PC-9 (cell line): ENCODE results near the gene CHST15. TPM values are rescaled to one million over a fixed set of nuclear protein-coding genes. Genes with fewer than 3 reads are reported as not detected.

Source experiments
- BruUV-seq: library from RNA; stranded (reverse); fragments of 400-500 nt; replicated peaks from 2 replicates; lab custom pipeline; 2021; lab: Mats Ljungman, UMichigan
- CTCF ChIA-PET: fragments of 300-600 bp; sonication (Branson Sonifier 250); formaldehyde crosslinking; loops from one replicate; lab custom pipeline; 2022; ENCODE audit warnings: antibody characterized with exemption; lab: Charles Lee
- POLR2A ChIA-PET: fragments of 300-600 bp; sonication (Branson Sonifier 250); formaldehyde crosslinking; loops from one replicate; lab custom pipeline; 2022; ENCODE audit warnings: antibody characterized with exemption; ENCODE audit not compliant: unreplicated experiment; lab: Charles Lee
- DNase-seq, 2 experiments: peaks; one replicate each; pipeline versions ENCODE4 v3.0.0 to v3.0.0-alpha.2; 2015 to 2022; ENCODE audit warnings: mixed read lengths in 1 of 2
- H2AFZ ChIP-seq: fragments of 200-600 bp; sonication (generic); 2 replicates; pipeline ENCODE4 v1.8.1; 2017; ENCODE audit warnings: antibody characterized with exemption
- H3F3A ChIP-seq: fragments of 200-600 bp; sonication (generic); 2 replicates; pipeline ENCODE4 v1.8.1; 2017; ENCODE audit warnings: antibody characterized with exemption, mild to moderate bottlenecking, low read depth; ENCODE audit not compliant: insufficient read depth
- H3K27ac ChIP-seq: fragments of 200-600 bp; sonication (generic); 2 replicates; pipeline ENCODE4 v1.6.1; 2016; ENCODE audit warnings: mixed run types
- H3K27me3 ChIP-seq: fragments of 200-600 bp; sonication (generic); 2 replicates; pipeline ENCODE4 v1.6.1; 2016; ENCODE audit warnings: low read depth, mixed run types; ENCODE audit not compliant: insufficient read depth
- H3K36me3 ChIP-seq: fragments of 200-600 bp; sonication (generic); 2 replicates; pipeline ENCODE4 v1.6.1; 2016; ENCODE audit warnings: low read depth, mixed run types
- H3K4me1 ChIP-seq: fragments of 200-600 bp; sonication (generic); replicated peaks from 2 replicates; pipeline ENCODE4 v1.6.1; 2016; ENCODE audit warnings: mixed run types; ENCODE audit not compliant: insufficient read depth
- H3K4me2 ChIP-seq: fragments of 200-600 bp; sonication (generic); 2 replicates; pipeline ENCODE4 v1.6.1; 2017; ENCODE audit warnings: mixed run types
- H3K4me3 ChIP-seq: fragments of 200-600 bp; sonication (generic); 2 replicates; pipeline ENCODE4 v1.6.1; 2016; ENCODE audit warnings: mixed run types
- H3K79me2 ChIP-seq: fragments of 200-600 bp; sonication (generic); 2 replicates; pipeline ENCODE4 v1.6.1; 2017; ENCODE audit warnings: low read depth, mixed run types
- H3K9me2 ChIP-seq: fragments of 200-600 bp; sonication (generic); 2 replicates; pipeline ENCODE4 v1.8.1; 2017; ENCODE audit warnings: mild to moderate bottlenecking; ENCODE audit not compliant: insufficient read depth
- H3K9me3 ChIP-seq: fragments of 200-600 bp; sonication (generic); 2 replicates; pipeline ENCODE4 v1.8.1; 2016; ENCODE audit warnings: low read depth; ENCODE audit not compliant: insufficient read depth
- H4K20me1 ChIP-seq: fragments of 200-600 bp; sonication (generic); 2 replicates; pipeline ENCODE4 v1.8.1; 2017; ENCODE audit not compliant: insufficient read depth
- CTCF ChIP-seq: fragments of 200-600 bp; sonication (generic); conservative IDR thresholded peaks from 2 replicates; pipeline ENCODE4 v1.6.1; 2017; ENCODE audit warnings: mixed run types, antibody characterized with exemption, mild to moderate bottlenecking, moderate library complexity
- EZH2 ChIP-seq: fragments of 200-600 bp; sonication (generic); IDR thresholded peaks from 2 replicates; pipeline ENCODE4 v1.8.0; 2017; ENCODE audit warnings: antibody characterized with exemption, low read depth
- intact Hi-C: fragments of 100-400 bp; cut with micrococcal nuclease; formaldehyde crosslinking; loops from one replicate; pipeline ENCODE4 v1.10.0; 2022; ENCODE audit not compliant: unreplicated experiment
- total RNA-seq: library from RNA; stranded (reverse); gene quantifications from 2 replicates; pipeline ENCODE4 v1.2.3, GENCODE V29; 2021

CHST15 gene
- total RNA-seq, 1 experiment from 2014 or later = 24.6 TPM

- ChIA-PET POLR2A (no interaction called here), CTCF (no interaction called here)
- no peak for TF ChIP-seq CTCF
- TF ChIP-seq EZH2 = no peak
- BruUV-seq = no TSS peak
- Histone ChIP-seq H3K9me3 (no peaks in the 10 kb centered on the region), H2AFZ (no peak overlapping the region), H3K9me2 (no peaks in the 10 kb centered on the region), H3K4me2 (no peak overlapping the region), H4K20me1 (no peaks in the 10 kb centered on the region), H3K4me3 (no peak overlapping the region), H3K27me3 (0 out of 2 replicates have a peak, but pooled peaks cover 7% of the 10 kb centered on the region), H3K4me1 (no peaks in the 10 kb centered on the region), H3F3A (no peaks in the 10 kb centered on the region), H3K27ac (no peak overlapping the region), H3K36me3 (no peaks in the 10 kb centered on the region), H3K79me2 (no peaks in the 10 kb centered on the region)
- DNase-seq = no peak
- intact Hi-C loops = no loop called here
Measured at GRCh38 chr10:123972481-123973401, 120.7 kb downstream of the CHST15 start.

- ChIA-PET CTCF (no interaction called here), POLR2A (no interaction called here)
- Histone ChIP-seq H3K36me3 (no peaks in the 10 kb centered on the region), H2AFZ (no peak overlapping the region), H3K9me3 (no peaks in the 10 kb centered on the region), H3F3A (no peaks in the 10 kb centered on the region), H3K27ac (no peak overlapping the region), H3K79me2 (no peaks in the 10 kb centered on the region), H3K4me3 (no peak overlapping the region), H3K4me1 (no peaks in the 10 kb centered on the region), H3K9me2 (no peaks in the 10 kb centered on the region), H4K20me1 (no peaks in the 10 kb centered on the region), H3K27me3 (peaks cover 14% of the 10 kb centered on the region), H3K4me2 (no peak overlapping the region)
- intact Hi-C loops = no loop called here
- TF ChIP-seq EZH2 (no peak), CTCF (no peak)
- no peak for DNase-seq
- no TSS peak for BruUV-seq
Measured at GRCh38 chr10:123970927-123971286, 122.5 kb downstream of the CHST15 start.

- peaks cover 19% of the 10 kb centered on the region for H3K27me3 ChIP-seq
- POLR2A ChIA-PET = no interaction called here
- no peaks in the 10 kb centered on the region for H3K9me2 ChIP-seq
- no peaks in the 10 kb centered on the region for H3K36me3 ChIP-seq
- CTCF ChIA-PET = no interaction called here
- no peak overlapping the region for H3K4me3 ChIP-seq
- H3K79me2 ChIP-seq = no peaks in the 10 kb centered on the region
- no peak overlapping the region for H3K27ac ChIP-seq
- no peaks in the 10 kb centered on the region for H3F3A ChIP-seq
- H3K4me1 ChIP-seq = no peaks in the 10 kb centered on the region
- no peak overlapping the region for H2AFZ ChIP-seq
- no peak for DNase-seq
- H3K9me3 ChIP-seq = no peaks in the 10 kb centered on the region
- no TSS peak for BruUV-seq
- H4K20me1 ChIP-seq = no peaks in the 10 kb centered on the region
- intact Hi-C loops = no loop called here
- TF ChIP-seq EZH2 = no peak
- H3K4me2 ChIP-seq = no peak overlapping the region
Measured at GRCh38 chr10:123970207-123970926, 123.0 kb downstream of the CHST15 start.
